Keratinocyte (primary cell): ENCODE data around the gene SLC7A14. TPM values are rescaled to one million over a fixed set of nuclear protein-coding genes. Genes with fewer than 3 reads are reported as not detected.

Source experiments
- DNase-seq: peaks from one replicate; pipeline ENCODE4 v3.0.0-alpha.2; 2011; ENCODE audit warnings: low read depth, missing footprints, low spot score
- FAIRE-seq: peaks from 2 replicates; lab custom pipeline; 2011; peaks lifted over from hg19 to GRCh38; lab: Jason Lieb, UNC
- H2AFZ ChIP-seq: 2 replicates; pipeline ENCODE4 v1.6.0; 2012; ENCODE audit warnings: low read length, control low read depth, inconsistent platforms; ENCODE audit not compliant: control insufficient read depth
- H3K27ac ChIP-seq: 2 replicates; pipeline ENCODE4 v1.5.1; 2011; ENCODE audit warnings: low read length; ENCODE audit not compliant: control insufficient read depth, insufficient read depth
- H3K27me3 ChIP-seq: 3 replicates; pipeline ENCODE4 v1.6.0; 2011; ENCODE audit warnings: low read length; ENCODE audit not compliant: control insufficient read depth, insufficient read depth; ENCODE audit errors: extremely low read depth
- H3K36me3 ChIP-seq, 2 experiments: 2 replicates in 1 of 2; 3 replicates in 1 of 2; pipeline ENCODE4 v1.5.1; 2011; ENCODE audit warnings: low read length in 2 of 2, mild to moderate bottlenecking in 1 of 2; ENCODE audit not compliant: control insufficient read depth in 2 of 2, insufficient read depth in 2 of 2; ENCODE audit errors: extremely low read depth in 1 of 2
- H3K4me1 ChIP-seq: 3 replicates; pipeline ENCODE4 v1.5.1; 2011; ENCODE audit warnings: low read length; ENCODE audit not compliant: control insufficient read depth, insufficient read depth; ENCODE audit errors: extremely low read depth
- H3K4me2 ChIP-seq: 3 replicates; pipeline ENCODE4 v1.6.0; 2011; ENCODE audit warnings: low read depth, low read length; ENCODE audit not compliant: control insufficient read depth, insufficient read depth; ENCODE audit errors: extremely low read depth
- H3K4me3 ChIP-seq, 3 experiments: fragments of 200-600 bp in 1 of 3; sonication (generic) in 1 of 3; 2 replicates in 2 of 3; 3 replicates in 1 of 3; pipeline ENCODE4 v1.5.1; 2011 to 2016; ENCODE audit warnings: low read length in 3 of 3, mild to moderate bottlenecking in 3 of 3, control low read depth in 2 of 3, inconsistent platforms in 1 of 3, low read depth in 1 of 3, mixed read lengths in 1 of 3, mixed run types in 1 of 3, moderate library complexity in 1 of 3; ENCODE audit not compliant: control insufficient read depth in 2 of 3, insufficient read depth in 2 of 3; ENCODE audit errors: extremely low read depth in 1 of 3
- H3K79me2 ChIP-seq: 2 replicates; pipeline ENCODE4 v1.6.0; 2012; ENCODE audit warnings: low read length; ENCODE audit not compliant: control insufficient read depth, insufficient read depth
- H3K9ac ChIP-seq: 3 replicates; pipeline ENCODE4 v1.6.0; 2011; ENCODE audit warnings: low read length; ENCODE audit not compliant: control insufficient read depth, insufficient read depth; ENCODE audit errors: extremely low read depth
- H3K9me1 ChIP-seq: 3 replicates; pipeline ENCODE4 v1.6.0; 2011; ENCODE audit warnings: low read length; ENCODE audit not compliant: control insufficient read depth, insufficient read depth; ENCODE audit errors: extremely low read depth
- H3K9me3 ChIP-seq: 2 replicates; pipeline ENCODE4 v1.5.1; 2012; ENCODE audit warnings: low read depth, low read length; ENCODE audit not compliant: control insufficient read depth
- H4K20me1 ChIP-seq: 3 replicates; pipeline ENCODE4 v1.6.0; 2011; ENCODE audit warnings: low read length; ENCODE audit not compliant: control insufficient read depth, insufficient read depth; ENCODE audit errors: extremely low read depth
- CTCF ChIP-seq, 3 experiments: IDR thresholded peaks in 1 of 3; conservative IDR thresholded peaks in 1 of 3; optimal IDR thresholded peaks in 1 of 3; 2 replicates in 2 of 3; 3 replicates in 1 of 3; pipeline versions ENCODE3 to v1.5.1; 2011; ENCODE audit warnings: low read length in 3 of 3, mild to moderate bottlenecking in 3 of 3, moderate library complexity in 2 of 3, control low read depth in 1 of 3, inconsistent platforms in 1 of 3; ENCODE audit not compliant: insufficient read depth in 2 of 3; ENCODE audit errors: extremely low read depth in 1 of 3
- EZH2 ChIP-seq: IDR thresholded peaks from one replicate; pipeline ENCODE4 v1.6.1; 2012; ENCODE audit warnings: inconsistent platforms, mild to moderate bottlenecking, low read length, moderate library complexity
- dilution Hi-C: fragments of 300-500 bp; cut with MboI; formaldehyde crosslinking; loops from one replicate; pipeline ENCODE4 v1.7.0; 2020; ENCODE audit warnings: low sequenced_read_pairs; ENCODE audit not compliant: extremely low pct_ligation_motif_present
- polyA plus RNA-seq, 5 experiments: library from polyadenylated mRNA; depleted of rRNA in 3 of 5; stranded (reverse) in 3 of 5; stranded (forward) in 1 of 5; unstranded in 1 of 5; fragments of >200 nt; gene quantifications; 1 replicate in 1 of 5; 2 replicates in 3 of 5; 3 replicates in 1 of 5; pipeline versions ENCODE4 v1.2.1 to v1.2.3, GENCODE V29; 2011 to 2012; ENCODE audit warnings: missing spikeins in 2 of 5, low read depth in 1 of 5, low replicate concordance in 1 of 5

SLC7A14 gene
- polyA plus RNA-seq, 1 donor (not counting 4 experiments of a cell fraction or from before 2014, with no cell fraction given), result not detected

DNA sequence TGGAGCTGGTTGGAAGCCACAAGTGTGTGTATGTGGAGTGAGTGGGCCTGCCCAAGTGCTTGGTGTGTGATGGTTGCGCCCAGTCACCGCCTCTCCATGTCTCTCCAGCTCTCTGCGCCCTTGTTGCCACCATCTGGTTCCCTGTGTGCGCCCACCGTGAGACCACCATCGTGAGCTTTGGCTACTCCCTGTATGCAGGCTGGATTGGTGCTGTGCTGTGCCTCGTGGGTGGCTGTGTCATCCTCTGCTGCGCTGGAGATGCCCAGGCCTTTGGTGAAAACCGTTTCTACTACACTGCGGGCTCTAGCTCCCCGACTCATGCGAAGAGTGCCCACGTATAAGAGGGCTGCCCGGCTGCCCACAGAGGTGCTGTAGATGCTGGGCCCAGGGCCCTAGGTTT lies 153.5 kb downstream of the SLC7A14 start:
- Histone ChIP-seq H3K4me3 (no peak overlapping the region), H2AFZ (no peak overlapping the region), H3K9ac (no peak overlapping the region), H3K27me3 (no peaks in the 10 kb centered on the region), H3K27ac (no peak overlapping the region), H3K36me3 (no peaks in the 10 kb centered on the region), H4K20me1 (no peaks in the 10 kb centered on the region), H3K4me1 (no peaks in the 10 kb centered on the region), H3K79me2 (no peaks in the 10 kb centered on the region), H3K9me3 (no peaks in the 10 kb centered on the region), H3K9me1 (no peaks in the 10 kb centered on the region), H3K4me2 (no peak overlapping the region)
- dilution Hi-C loops, result no loop called here
- FAIRE-seq (no peak), DNase-seq (no peak)
- TF ChIP-seq CTCF (optimal IDR thresholded peaks at IDR 0.05 in 1 of 3, IDR thresholded peaks at IDR 0.05 in 1 of 3, conservative IDR thresholded peaks at IDR 0.05 in 1 of 3; ENCODE audit: extremely low read depth in 1 of 3, insufficient read depth in 2 of 3, low read length in 3 of 3) (no peak), EZH2 (no peak)

DNA sequence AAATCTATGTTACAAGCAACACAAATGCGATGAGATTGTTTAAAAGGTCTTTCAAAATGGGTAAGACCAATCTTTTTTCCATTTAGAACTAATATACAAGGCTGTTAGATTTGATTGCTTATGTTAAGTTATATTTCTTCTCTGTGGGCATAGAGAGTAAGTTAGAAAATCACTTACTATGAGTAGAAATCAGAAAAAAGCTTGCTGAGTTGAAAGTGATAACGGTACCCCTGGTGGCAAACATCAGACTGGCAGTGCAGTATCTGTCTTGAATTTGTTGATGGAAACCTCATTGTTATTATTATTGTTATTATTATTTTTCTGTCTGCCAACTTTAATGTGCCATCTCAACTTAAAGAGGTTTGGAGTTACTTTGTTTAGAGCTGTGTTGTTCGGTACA lies 154.8 kb downstream of the SLC7A14 start:
- H3K9me3 ChIP-seq, result no peaks in the 10 kb centered on the region
- no peaks in the 10 kb centered on the region for H3K79me2 ChIP-seq
- no peak overlapping the region for H3K9ac ChIP-seq
- no peak for FAIRE-seq
- no peak overlapping the region for H3K4me3 ChIP-seq
- no peaks in the 10 kb centered on the region for H3K27me3 ChIP-seq
- H3K9me1 ChIP-seq, result no peaks in the 10 kb centered on the region
- H4K20me1 ChIP-seq, result no peaks in the 10 kb centered on the region
- no peak for DNase-seq
- no peaks in the 10 kb centered on the region for H3K4me1 ChIP-seq
- no peaks in the 10 kb centered on the region for H3K36me3 ChIP-seq
- no peak overlapping the region for H3K27ac ChIP-seq
- dilution Hi-C loops, result no loop called here
- no peak overlapping the region for H2AFZ ChIP-seq
- H3K4me2 ChIP-seq, result no peak overlapping the region
- no peak for TF ChIP-seq CTCF (optimal IDR thresholded peaks at IDR 0.05 in 1 of 3, IDR thresholded peaks at IDR 0.05 in 1 of 3, conservative IDR thresholded peaks at IDR 0.05 in 1 of 3; ENCODE audit: extremely low read depth in 1 of 3, insufficient read depth in 2 of 3, low read length in 3 of 3)
- no peak for TF ChIP-seq EZH2
